IMR-90 (cell line): ENCODE results near the gene UTP11. TPM values are rescaled to one million over a fixed set of nuclear protein-coding genes. Genes with fewer than 3 reads are reported as not detected.

Source experiments
- ATAC-seq: fragments of 200-7000 bp; cut with Tn5 transposase; 2 replicates; pipeline ENCODE4 v1.9.1; 2020; ENCODE audit warnings: low read depth, mild to moderate bottlenecking, moderate library complexity
- BruUV-seq: library from RNA; stranded (reverse); fragments of 400-500 nt; replicated peaks from 2 replicates; lab custom pipeline; 2021; lab: Mats Ljungman, UMichigan
- CTCF ChIA-PET: fragments of 300-600 bp; formaldehyde crosslinking; extraction: SDS; loops from one replicate; lab custom pipeline; 2021; ENCODE audit warnings: antibody characterized with exemption; lab: Yijun Ruan, JAX
- POLR2A ChIA-PET: fragments of 300-600 bp; sonication (Branson Sonifier 250); formaldehyde crosslinking; loops from one replicate; lab custom pipeline; 2022; ENCODE audit warnings: antibody characterized with exemption; ENCODE audit not compliant: unreplicated experiment; lab: Charles Lee
- DNase-seq: peaks from one replicate; pipeline ENCODE4 v3.0.0; 2013
- H2AFZ ChIP-seq: replicated peaks from 2 replicates; pipeline ENCODE3; 2013; ENCODE audit warnings: low read length, mild to moderate bottlenecking; ENCODE audit not compliant: poor library complexity
- H2AK5ac ChIP-seq: 2 replicates; pipeline ENCODE4 v1.6.1; 2013; ENCODE audit warnings: low read depth, low read length, inconsistent platforms
- H2AK9ac ChIP-seq: replicated peaks from 2 replicates; pipeline ENCODE3; 2013; ENCODE audit warnings: mild to moderate bottlenecking, low read depth, low read length, moderate library complexity; ENCODE audit not compliant: poor library complexity
- H2BK120ac ChIP-seq: 2 replicates; pipeline ENCODE4 v1.6.1; 2013; ENCODE audit warnings: low read depth, low read length, inconsistent platforms
- H2BK15ac ChIP-seq: 3 replicates; pipeline ENCODE4 v1.6.1; 2013; ENCODE audit warnings: low read depth, low read length, inconsistent platforms
- H2BK20ac ChIP-seq: 2 replicates; pipeline ENCODE4 v1.6.1; 2013; ENCODE audit warnings: low read depth, mild to moderate bottlenecking, inconsistent platforms, low read length, moderate library complexity
- H2BK5ac ChIP-seq: 2 replicates; pipeline ENCODE4 v1.6.1; 2013; ENCODE audit warnings: mild to moderate bottlenecking, low read depth, low read length, inconsistent platforms; ENCODE audit not compliant: poor library complexity, severe bottlenecking
- H3K14ac ChIP-seq: replicated peaks from 2 replicates; pipeline ENCODE4 v1.6.1; 2013; ENCODE audit warnings: low read depth, low read length, inconsistent platforms
- H3K18ac ChIP-seq: 2 replicates; pipeline ENCODE4 v1.6.1; 2013; ENCODE audit warnings: low read depth, low read length, control low read depth
- H3K23ac ChIP-seq: 2 replicates; pipeline ENCODE4 v1.6.1; 2013; ENCODE audit warnings: low read depth, low read length, inconsistent platforms
- H3K27ac ChIP-seq: 2 replicates; pipeline ENCODE4 v1.5.1; 2013; ENCODE audit warnings: mild to moderate bottlenecking, control low read depth, low read length; ENCODE audit not compliant: insufficient read depth
- H3K27me3 ChIP-seq: 2 replicates; pipeline ENCODE4 v1.6.1; 2013; ENCODE audit warnings: low read length; ENCODE audit not compliant: control insufficient read depth, insufficient read depth
- H3K36me3 ChIP-seq: 2 replicates; pipeline ENCODE4 v1.6.1; 2013; ENCODE audit warnings: low read length, mixed read lengths; ENCODE audit not compliant: control insufficient read depth, insufficient read depth
- H3K4ac ChIP-seq: 2 replicates; pipeline ENCODE4 v1.6.1; 2013; ENCODE audit warnings: low read depth, low read length, inconsistent platforms
- H3K4me1 ChIP-seq: 2 replicates; pipeline ENCODE4 v1.6.1; 2013; ENCODE audit warnings: low read length, mixed read lengths; ENCODE audit not compliant: control insufficient read depth, insufficient read depth
- H3K4me2 ChIP-seq: 2 replicates; pipeline ENCODE4 v1.6.1; 2013; ENCODE audit warnings: low read depth, mild to moderate bottlenecking, control low read depth, low read length, moderate library complexity
- H3K4me3 ChIP-seq: 2 replicates; pipeline ENCODE4 v1.5.1; 2013; ENCODE audit warnings: low read depth, mild to moderate bottlenecking, control low read depth, low read length, moderate library complexity; ENCODE audit not compliant: insufficient read depth
- H3K56ac ChIP-seq: 2 replicates; pipeline ENCODE4 v1.6.1; 2013; ENCODE audit warnings: low read length, inconsistent platforms; ENCODE audit not compliant: insufficient read depth; ENCODE audit errors: extremely low read depth
- H3K79me1 ChIP-seq, 2 experiments: 2 replicates each; pipeline ENCODE4 v1.6.1; 2013; ENCODE audit warnings: low read length in 2 of 2, inconsistent platforms in 1 of 2, low read depth in 1 of 2
- H3K9ac ChIP-seq: 2 replicates; pipeline ENCODE4 v1.6.1; 2013; ENCODE audit warnings: low read depth, low read length, control low read depth
- H3K9me1 ChIP-seq: 2 replicates; pipeline ENCODE4 v1.6.1; 2013; ENCODE audit warnings: low read length, inconsistent platforms; ENCODE audit not compliant: insufficient read depth
- H3K9me3 ChIP-seq: 2 replicates; pipeline ENCODE4 v1.6.1; 2013; ENCODE audit warnings: low read length; ENCODE audit not compliant: control insufficient read depth, insufficient read depth
- H4K20me1 ChIP-seq: 2 replicates; pipeline ENCODE4 v1.6.1; 2013; ENCODE audit warnings: low read length, inconsistent platforms; ENCODE audit not compliant: insufficient read depth
- H4K5ac ChIP-seq: 2 replicates; pipeline ENCODE4 v1.6.1; 2013; ENCODE audit warnings: mild to moderate bottlenecking, low read depth, low read length, control low read depth
- H4K8ac ChIP-seq, 2 experiments: 2 replicates each; pipeline ENCODE4 v1.6.1; 2013; ENCODE audit warnings: low read depth in 2 of 2, low read length in 2 of 2, control low read depth in 1 of 2, inconsistent platforms in 1 of 2
- H4K91ac ChIP-seq: 2 replicates; pipeline ENCODE4 v1.6.1; 2013; ENCODE audit warnings: low read depth, low read length, inconsistent platforms; ENCODE audit not compliant: insufficient read depth
- BHLHE40 ChIP-seq: fragments of 150-350 bp; IDR thresholded peaks from 2 replicates; pipeline ENCODE4 v1.6.1; 2016; ENCODE audit warnings: mild to moderate bottlenecking, low read depth, low read length
- CEBPB ChIP-seq: IDR thresholded peaks from 2 replicates; pipeline ENCODE4 v1.6.1; 2012; ENCODE audit warnings: low read depth, low read length, improper control_type of control experiment
- CTCF ChIP-seq: conservative IDR thresholded peaks from 2 replicates; pipeline ENCODE4 v1.5.1; 2012; ENCODE audit warnings: mild to moderate bottlenecking, low read depth, low read length, improper control_type of control experiment
- ELK1 ChIP-seq: fragments of 150-350 bp; IDR thresholded peaks from 2 replicates; pipeline ENCODE4 v1.6.1; 2016; ENCODE audit warnings: low read depth, mild to moderate bottlenecking, low read length, moderate library complexity, borderline replicate concordance
- MAFK ChIP-seq: IDR thresholded peaks from 2 replicates; pipeline ENCODE4 v1.6.1; 2012; ENCODE audit warnings: low read depth, low read length, improper control_type of control experiment
- MAZ ChIP-seq: IDR thresholded peaks from 2 replicates; pipeline ENCODE4 v1.6.1; 2012; ENCODE audit warnings: low read depth, mild to moderate bottlenecking, low read length, improper control_type of control experiment, moderate library complexity, borderline replicate concordance
- MXI1 ChIP-seq: IDR thresholded peaks from 2 replicates; pipeline ENCODE4 v1.6.1; 2012; ENCODE audit warnings: low read depth, mild to moderate bottlenecking, low read length, moderate library complexity, borderline replicate concordance
- POLR2A ChIP-seq: IDR thresholded peaks from 2 replicates; pipeline ENCODE4 v1.6.1; 2012; ENCODE audit warnings: mild to moderate bottlenecking, low read depth, low read length
- RCOR1 ChIP-seq: IDR thresholded peaks from 2 replicates; pipeline ENCODE4 v1.6.1; 2012; ENCODE audit warnings: mild to moderate bottlenecking, low read length, improper control_type of control experiment; ENCODE audit not compliant: insufficient replicate concordance
- SMC3 ChIP-seq: fragments of 150-350 bp; IDR thresholded peaks from 2 replicates; pipeline ENCODE4 v1.6.1; 2016; ENCODE audit warnings: low read depth, mild to moderate bottlenecking, antibody characterized with exemption, low read length, moderate library complexity
- USF2 ChIP-seq: fragments of 150-350 bp; IDR thresholded peaks from 2 replicates; pipeline ENCODE4 v1.6.1; 2017; ENCODE audit warnings: mild to moderate bottlenecking, antibody characterized with exemption, low read length, low read depth
- WGBS, 2 experiments: methylation state at CpG; one replicate each; pipeline versions ENCODE4 v1.1.5 to v1.1.7; 2013; ENCODE audit warnings: missing lambda C conversion rate in 2 of 2; ENCODE audit not compliant: insufficient read length in 1 of 2; ENCODE audit errors: extremely low coverage in 2 of 2; 5-methylcytosine and 5-hydroxymethylcytosine counted together
- dilution Hi-C: fragments of 300-500 bp; cut with HindIII; formaldehyde crosslinking; loops from one replicate; pipeline ENCODE4 v1.14.3; 2018; ENCODE audit warnings: low sequenced_read_pairs; ENCODE audit not compliant: unreplicated experiment
- in situ Hi-C: fragments of 300-500 bp; cut with MboI; formaldehyde crosslinking; loops from 3 replicates; pipeline ENCODE4 v1.14.3; 2019; ENCODE audit warnings: low sequenced_read_pairs, inconsistent platforms, mixed read lengths
- intact Hi-C: fragments of 100-400 bp; cut with micrococcal nuclease; formaldehyde crosslinking; loops from 2 replicates; pipeline ENCODE4 v1.10.0; 2022
- polyA plus RNA-seq, 3 experiments: library from polyadenylated mRNA; depleted of rRNA; stranded (reverse); fragments of >200 nt; gene quantifications; 2 replicates each; pipeline ENCODE4 v1.2.3, GENCODE V29; 2012; ENCODE audit warnings: low replicate concordance in 1 of 3
- total RNA-seq: library from RNA; depleted of rRNA; stranded (reverse); fragments of >200 nt; gene quantifications from 2 replicates; pipeline ENCODE4 v1.2.3, GENCODE V29; 2012

The UTP11 gene
- total and polyA plus RNA-seq, 2 of the 4 experiments (the other 2 are of a cell fraction) = 22.0 to 27.8 TPM

- Histone ChIP-seq H3K36me3 (no peaks in the 10 kb centered on the region), H3K9ac (no peak overlapping the region), H3K4ac (no peak overlapping the region), H2BK5ac (no peak overlapping the region), H2AK9ac (no peak overlapping the region), H3K9me1 (no peaks in the 10 kb centered on the region), H4K8ac (no peak overlapping the region), H4K91ac (no peak overlapping the region), H3K4me2 (peak overlapping the region; percentile 29; the same call in 1 of the 2 replicates), H3K14ac (no peak overlapping the region), H2AFZ (no peak overlapping the region), H2BK20ac (no peak overlapping the region), H3K18ac (no peak overlapping the region), H3K56ac (no peak overlapping the region), H3K4me1 (no peaks in the 10 kb centered on the region), H2BK120ac (no peak overlapping the region), H3K4me3 (peak overlapping the region; percentile 28; the same call in 1 of the 2 replicates), H3K27ac (no peak overlapping the region), H3K79me1 (no peaks in the 10 kb centered on the region), H3K27me3 (peaks cover 77% of the 10 kb centered on the region), H4K5ac (no peak overlapping the region), H2BK15ac (no peak overlapping the region), H3K23ac (no peak overlapping the region), H4K20me1 (no peaks in the 10 kb centered on the region), H3K9me3 (0 out of 2 replicates have a peak, but pooled peaks cover 2% of the 10 kb centered on the region), H2AK5ac (no peak overlapping the region)
- ChIA-PET CTCF (no interaction called here), POLR2A (interaction anchor here (0.6 kb wide), 1 partner anchor 11 kb away, joined by 6 read pairs; no protein-coding TSS in a partner anchor)
- in situ Hi-C loops = no loop called here
- dilution Hi-C loops = no loop called here
- no peak for DNase-seq
- no peak for TF ChIP-seq MXI1
- TF ChIP-seq SMC3 = no peak
- TF ChIP-seq MAFK = no peak
- TF ChIP-seq POLR2A = no peak
- TF ChIP-seq MAZ = no peak
- no peak for TF ChIP-seq CEBPB
- no peak for TF ChIP-seq USF2
- no peak for TF ChIP-seq RCOR1
- TF ChIP-seq CTCF = no peak
- TF ChIP-seq ELK1 = no peak
- no peak for TF ChIP-seq BHLHE40
- no peak for ATAC-seq
- intact Hi-C loops = no loop called here
- WGBS, 2 experiments = 0% methylated on average over 19 of the region's 70 CpGs; no CpG with 5 or more reads in 1 of the 2 experiments
- no TSS peak for BruUV-seq
Measured at GRCh38 chr1:38044221-38045215, 32.0 kb downstream of the UTP11 start.
